GM19324 (cell line): ENCODE data around the gene LPCAT2.

Source experiments
- ATAC-seq: cut with Tn5 transposase; IDR thresholded peaks from one replicate; pipeline ENCODE4 v1.9.1; 2021; ENCODE audit warnings: mild to moderate bottlenecking, moderate library complexity; ENCODE audit not compliant: unreplicated experiment, low FRiP score

The LPCAT2 gene, protein sequence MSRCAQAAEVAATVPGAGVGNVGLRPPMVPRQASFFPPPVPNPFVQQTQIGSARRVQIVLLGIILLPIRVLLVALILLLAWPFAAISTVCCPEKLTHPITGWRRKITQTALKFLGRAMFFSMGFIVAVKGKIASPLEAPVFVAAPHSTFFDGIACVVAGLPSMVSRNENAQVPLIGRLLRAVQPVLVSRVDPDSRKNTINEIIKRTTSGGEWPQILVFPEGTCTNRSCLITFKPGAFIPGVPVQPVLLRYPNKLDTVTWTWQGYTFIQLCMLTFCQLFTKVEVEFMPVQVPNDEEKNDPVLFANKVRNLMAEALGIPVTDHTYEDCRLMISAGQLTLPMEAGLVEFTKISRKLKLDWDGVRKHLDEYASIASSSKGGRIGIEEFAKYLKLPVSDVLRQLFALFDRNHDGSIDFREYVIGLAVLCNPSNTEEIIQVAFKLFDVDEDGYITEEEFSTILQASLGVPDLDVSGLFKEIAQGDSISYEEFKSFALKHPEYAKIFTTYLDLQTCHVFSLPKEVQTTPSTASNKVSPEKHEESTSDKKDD

DNA sequence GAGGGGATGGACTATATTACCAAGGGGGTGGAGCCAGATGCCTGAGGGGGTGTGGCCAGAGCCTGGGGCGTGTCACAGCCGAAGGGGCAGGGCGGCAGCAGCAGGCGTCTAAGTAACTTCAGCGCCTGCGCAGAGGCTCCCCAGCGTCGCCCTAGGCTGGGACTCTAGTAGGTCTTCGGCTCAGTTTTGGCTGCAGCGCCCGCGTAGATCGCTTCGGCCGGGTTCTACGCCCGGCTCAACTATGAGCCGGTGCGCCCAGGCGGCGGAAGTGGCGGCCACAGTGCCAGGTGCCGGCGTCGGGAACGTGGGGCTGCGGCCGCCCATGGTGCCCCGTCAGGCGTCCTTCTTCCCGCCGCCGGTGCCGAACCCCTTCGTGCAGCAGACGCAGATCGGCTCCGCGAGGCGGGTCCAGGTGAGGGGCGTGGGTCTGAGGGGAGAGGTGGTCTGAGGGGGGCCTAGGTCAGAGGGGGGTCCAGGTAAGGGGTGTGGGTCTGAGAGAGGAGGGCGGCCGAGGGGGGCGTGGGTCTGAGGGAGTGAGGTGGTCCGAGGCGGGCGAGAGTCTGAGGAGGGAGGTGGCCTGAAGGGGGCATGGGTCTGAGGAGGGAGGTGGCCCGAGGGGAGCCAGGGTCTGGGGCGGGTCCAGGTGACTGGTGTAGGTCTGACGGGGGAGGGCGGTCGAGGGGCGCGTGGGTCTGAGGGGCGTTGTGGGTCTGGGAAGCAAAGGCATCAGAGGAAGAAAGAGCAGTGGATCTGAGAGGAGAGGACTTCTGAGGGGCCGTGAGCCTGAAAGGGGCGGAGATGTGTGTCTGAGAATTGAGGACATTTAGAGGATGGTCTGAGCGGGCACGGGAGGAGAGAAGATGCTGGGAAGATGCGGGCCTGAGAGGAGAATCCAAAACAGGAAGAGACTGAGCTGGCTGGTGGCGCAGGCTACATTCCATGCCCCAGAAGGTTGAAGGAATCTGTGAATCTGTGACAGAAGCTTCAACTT is at the start of gene LPCAT2:
TSS of gene LPCAT2 (plus strand) at position 132 of the 991 bp plus-strand sequence. CDS start at position 242, 110 bp downstream.
- no peak for ATAC-seq

DNA sequence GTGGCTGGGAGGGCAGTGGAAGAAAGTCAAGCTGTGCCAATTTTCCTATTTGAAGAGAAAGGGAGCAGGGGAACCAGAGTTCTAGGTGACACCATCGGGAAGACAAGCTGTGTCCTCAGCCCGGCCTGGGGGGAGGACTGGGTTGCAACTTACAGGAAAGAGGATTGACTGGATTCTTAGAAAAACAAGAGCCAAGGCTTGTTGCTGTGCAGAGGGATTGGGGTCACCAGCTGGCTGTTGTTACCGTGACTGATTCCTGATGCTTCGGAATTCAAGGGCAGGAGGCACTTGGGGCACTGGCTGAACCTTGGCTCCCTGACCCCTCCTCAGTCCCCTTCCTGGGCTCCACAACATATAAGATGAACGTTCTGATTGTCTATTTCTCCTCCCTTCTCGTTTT is 46.6 kb upstream of the LPCAT2 start:
- no peak for ATAC-seq

DNA sequence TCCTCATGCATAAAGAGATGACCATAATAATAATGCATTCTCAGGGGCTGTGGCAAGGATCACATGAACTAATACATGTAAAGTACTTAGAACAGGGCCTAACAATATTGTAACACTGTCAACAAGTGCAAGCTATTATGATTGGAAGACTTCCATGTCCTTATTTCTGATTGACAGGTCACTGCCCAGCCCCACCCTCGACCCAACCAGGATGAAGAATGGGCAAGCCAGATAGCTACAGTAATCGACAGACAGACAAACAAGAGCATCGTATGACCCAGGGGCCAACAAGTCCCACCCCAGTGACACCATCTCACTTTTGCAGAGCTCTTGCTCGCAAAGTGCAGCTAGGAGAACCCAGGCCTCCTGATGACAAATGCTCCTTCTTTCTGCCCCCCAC is 44.5 kb upstream of the LPCAT2 start:
- ATAC-seq, result no peak

DNA sequence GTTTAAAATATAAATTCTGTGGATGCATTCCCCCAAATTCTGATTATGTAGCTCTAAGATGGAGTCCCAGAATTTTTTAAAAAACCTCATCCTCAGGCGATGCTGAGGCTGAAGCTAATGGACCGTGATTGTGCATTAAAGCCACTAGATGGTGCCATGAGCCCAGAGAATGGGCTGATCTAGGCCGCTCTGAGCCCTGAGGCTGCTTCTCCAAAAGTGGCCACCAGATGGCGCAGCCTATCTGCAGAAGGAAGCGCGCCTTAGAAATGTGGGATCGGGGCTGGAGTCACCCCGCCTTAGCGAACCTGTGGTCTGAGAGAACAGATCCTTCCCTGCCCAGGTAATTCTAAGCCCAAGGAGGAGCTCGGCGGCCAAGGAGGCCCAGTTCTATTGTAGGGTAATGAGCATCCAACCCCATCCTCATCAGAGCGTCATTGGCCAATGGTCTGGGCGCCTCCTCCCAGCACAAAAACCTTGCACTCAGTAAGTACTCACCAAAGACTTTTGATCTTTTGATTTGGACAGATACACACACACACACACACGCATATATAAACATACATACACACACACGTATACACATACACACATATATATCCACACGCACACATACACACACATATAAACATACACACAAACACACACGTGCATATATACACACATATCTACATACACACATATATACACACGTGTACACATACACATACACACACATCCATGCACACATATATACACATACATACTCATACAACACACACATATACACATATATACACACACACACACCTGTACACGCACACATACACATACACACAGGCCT is 43.6 kb upstream of the LPCAT2 start:
- ATAC-seq, result peak; percentile 80

DNA sequence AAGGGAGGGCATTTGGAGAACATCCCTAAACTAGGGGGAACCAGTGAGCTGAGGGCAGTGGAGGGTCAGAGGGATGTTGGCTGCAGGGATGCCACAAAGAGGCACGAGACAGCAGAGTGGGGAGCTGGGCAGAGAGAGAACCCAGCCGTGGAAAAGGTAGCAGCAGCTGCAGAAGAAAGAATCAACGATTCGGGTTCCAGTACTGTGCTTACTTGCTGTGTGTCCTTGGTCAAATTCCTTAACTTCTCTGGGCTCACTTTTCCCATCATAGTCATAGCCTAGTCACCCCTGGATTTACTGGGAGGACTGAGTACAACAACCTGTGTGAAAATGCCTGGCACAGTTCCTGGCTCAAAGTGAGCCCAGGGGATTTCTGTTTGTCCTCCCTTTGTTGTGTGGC is 42.7 kb upstream of the LPCAT2 start:
- no peak for ATAC-seq

DNA sequence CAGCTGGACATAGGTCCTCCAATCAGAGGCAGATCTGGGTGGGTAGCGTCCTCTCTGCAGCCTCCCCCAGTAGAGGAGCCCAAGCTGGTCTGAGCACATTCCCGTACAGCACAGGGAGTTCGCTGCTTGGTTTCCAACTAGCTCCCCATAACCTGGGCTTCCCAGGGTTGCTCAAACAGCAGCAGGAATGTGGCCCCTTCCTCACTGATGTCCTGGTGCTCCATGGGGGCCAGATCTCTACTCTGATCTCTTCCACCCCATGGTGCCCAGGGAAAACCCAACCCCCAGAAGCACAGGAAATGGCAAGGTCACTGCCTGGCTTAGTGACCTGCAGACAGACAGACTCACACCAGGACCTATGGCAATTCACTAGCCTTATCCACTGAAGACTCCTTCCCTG is 41.0 kb upstream of the LPCAT2 start:
- no peak for ATAC-seq

DNA sequence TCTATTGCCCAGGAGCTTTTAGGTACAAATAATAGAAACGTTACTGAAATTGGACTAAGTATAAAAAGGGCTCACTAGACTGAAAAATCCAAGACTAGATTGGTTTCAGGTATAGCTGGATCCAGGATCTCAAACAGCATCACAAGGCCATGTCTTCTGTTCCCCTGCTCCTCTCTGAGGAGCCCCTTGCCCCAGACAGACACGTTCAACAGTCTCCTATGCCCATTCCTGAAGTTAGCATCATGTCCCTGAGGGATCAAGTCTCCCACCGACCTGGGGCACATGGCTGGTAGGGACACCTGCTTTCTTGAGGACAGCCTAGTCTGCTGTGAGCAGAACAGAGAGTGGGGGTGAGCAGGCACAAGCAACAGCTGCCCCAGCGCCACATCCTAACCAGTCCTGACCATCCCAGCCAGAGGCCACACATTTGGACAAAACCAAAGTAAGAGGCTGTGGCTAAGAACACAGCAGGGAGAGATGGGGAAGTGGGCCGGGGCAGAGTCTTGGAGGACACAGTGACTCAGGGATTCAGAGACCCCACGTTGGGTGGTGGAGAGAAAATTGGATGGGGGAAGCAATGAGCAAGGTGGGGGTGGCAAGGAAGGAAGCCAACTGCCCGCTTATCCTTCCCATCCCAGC is 40.4 kb upstream of the LPCAT2 start:
- ATAC-seq, result no peak

DNA sequence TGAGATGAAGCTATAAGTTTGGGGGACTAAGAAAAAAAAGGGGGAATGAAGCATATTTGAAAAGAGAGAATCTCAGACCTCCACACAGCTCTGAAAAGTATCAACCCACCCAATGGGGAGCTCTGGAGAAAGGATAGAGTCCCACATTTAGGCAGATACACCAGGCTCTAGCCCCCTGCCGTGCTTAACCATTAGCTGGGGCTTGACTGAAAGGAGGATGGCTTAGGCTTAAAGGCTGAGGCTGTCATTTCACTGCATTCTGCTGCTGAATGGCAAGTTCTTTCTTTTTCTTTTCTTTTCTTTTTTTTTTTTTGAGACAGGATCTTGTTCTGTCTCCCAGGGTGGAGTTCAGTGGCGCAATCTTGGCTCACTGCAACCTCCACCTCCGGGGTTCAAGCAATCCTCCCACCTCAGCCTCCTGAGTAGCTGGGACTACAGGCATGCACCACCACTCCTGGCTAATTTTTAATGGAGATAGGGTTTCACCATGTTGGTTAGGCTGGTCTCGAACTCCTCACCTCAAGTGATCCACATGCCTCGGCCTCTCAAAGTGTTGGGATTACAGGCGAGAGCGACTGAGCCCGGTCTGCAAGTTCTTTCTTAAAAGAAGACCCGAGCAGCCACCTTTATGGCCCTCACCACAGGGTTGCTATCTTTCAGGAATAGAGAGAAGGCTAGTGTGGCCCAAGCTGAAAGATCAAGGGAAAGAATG is 38.9 kb upstream of the LPCAT2 start:
- no peak for ATAC-seq

DNA sequence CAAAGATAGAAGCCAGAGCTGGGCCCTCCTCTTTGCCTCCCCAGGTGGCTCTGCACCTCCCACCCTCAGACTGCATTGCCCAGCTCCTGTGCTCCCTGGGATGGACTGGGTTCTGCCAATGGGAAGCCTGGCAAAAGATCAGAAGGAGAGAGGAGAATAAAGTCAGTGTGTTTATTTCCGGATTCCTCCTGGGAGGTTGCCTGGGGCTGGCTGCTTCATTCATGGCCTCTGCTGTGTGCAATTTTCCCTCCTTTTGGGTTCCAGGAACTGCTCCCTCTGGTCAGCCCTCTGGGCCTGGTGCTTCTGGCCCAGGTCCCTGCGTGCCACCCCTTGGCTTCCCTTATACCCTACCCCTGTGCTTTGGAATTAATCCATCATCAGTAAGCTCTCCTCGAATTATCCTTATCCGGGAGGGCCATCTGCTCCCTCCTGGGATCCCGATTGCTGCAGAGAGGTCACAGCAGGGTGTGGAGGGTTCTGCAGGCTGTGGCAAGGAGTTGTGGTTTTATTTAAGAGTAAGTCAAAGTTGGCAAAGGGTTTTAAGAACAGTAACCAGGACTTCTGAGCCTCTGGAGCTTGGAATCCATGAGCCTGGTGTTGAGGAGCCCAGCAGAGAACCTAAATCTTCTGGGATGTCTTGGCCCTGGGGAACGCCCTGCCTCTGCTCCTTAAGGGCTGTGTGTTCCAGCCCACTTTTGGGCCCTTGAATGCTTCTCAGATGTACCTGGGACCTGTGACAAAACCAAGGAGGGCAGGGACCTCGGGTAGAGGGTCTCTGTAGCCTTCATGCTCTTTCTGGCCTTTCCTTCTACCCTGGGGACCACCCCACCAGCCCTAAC is 38.1 kb upstream of the LPCAT2 start:
- no peak for ATAC-seq

DNA sequence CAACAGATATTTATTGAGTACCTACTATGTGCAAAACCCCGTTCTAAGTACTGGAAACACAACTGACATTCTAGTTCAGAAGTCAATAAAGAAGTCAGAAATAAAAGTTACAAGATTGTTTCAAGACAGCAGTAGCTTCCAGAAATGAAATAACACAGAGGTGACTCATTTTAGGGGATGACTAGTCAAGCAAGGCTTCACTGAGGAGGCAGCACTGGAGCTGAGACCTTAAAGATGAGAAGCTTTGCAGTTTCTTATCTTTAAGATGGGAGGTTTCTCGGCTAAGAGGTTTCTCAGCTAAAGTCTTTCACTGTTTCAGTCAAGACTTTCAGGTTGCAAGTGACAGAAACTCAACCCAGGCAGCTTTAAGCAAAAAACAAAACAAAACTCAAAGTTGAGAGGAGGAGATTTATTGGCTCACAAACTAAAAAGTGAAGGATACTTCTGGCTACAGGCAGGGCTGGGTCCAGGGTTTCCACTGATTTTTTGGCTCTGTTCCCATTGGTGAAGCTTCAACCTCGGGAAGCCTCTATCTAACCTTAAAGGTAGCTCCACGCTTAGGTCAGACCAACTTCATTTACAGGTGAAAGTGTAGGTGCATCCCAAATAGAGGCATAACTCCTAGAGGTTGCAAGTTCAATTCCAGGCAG is 37.3 kb upstream of the LPCAT2 start:
- ATAC-seq, result no peak

DNA sequence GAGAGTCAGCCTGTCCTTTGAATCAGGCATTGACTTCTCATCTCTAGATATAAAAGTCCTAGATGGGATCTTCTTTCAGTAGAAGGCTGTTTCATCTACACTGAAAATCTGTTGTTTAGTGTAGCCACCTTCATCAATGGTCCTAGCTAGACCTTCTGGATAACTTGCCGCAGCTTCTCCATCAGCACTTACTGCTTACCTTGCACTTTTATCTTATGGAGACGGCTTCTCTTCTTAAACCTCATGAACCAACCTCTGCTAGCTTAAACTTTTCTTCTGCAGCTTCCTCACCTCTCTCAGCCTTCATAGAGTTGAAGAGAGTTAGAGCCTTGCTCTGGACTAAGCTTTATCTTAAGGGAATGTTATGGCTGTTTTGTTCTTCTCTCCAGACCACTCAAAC is 35.3 kb upstream of the LPCAT2 start:
- no peak for ATAC-seq

DNA sequence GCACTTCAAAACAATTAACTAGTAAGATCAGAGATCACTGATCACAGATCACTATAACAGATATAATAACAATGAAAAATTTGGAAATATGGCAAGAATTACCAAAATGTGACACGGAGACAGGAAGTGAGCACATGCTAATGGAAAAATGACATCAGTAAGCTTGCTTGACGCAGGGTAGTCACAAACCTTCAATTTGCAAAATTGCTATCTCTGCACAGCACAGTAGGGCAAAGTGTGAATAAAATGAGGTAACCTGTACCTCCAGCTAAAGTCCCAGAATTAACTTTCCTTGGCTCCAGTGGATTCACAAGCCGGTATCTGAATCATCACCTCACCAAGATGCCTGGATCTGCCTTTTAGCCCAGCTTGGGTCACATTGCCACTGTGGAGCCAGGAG is 34.1 kb upstream of the LPCAT2 start:
- no peak for ATAC-seq

DNA sequence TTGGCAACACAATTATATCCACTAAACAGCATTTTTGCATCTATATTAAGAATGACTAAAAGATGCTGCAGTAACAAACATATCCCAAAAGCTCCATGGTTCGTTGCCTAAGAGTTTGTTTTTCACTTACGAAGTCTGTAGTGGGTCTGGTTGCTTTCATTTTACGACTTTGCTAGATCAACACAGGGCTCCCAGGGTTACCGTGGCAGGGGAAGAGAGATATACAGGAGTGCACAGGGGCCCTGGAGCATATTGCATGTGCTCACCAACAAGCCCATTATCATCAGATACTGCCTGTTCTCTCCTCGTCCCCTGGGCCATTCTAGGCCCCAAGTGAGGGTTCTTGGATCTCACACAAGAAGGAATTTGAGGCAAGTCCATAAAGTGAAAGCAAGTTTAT is 33.0 kb upstream of the LPCAT2 start:
- no peak for ATAC-seq

DNA sequence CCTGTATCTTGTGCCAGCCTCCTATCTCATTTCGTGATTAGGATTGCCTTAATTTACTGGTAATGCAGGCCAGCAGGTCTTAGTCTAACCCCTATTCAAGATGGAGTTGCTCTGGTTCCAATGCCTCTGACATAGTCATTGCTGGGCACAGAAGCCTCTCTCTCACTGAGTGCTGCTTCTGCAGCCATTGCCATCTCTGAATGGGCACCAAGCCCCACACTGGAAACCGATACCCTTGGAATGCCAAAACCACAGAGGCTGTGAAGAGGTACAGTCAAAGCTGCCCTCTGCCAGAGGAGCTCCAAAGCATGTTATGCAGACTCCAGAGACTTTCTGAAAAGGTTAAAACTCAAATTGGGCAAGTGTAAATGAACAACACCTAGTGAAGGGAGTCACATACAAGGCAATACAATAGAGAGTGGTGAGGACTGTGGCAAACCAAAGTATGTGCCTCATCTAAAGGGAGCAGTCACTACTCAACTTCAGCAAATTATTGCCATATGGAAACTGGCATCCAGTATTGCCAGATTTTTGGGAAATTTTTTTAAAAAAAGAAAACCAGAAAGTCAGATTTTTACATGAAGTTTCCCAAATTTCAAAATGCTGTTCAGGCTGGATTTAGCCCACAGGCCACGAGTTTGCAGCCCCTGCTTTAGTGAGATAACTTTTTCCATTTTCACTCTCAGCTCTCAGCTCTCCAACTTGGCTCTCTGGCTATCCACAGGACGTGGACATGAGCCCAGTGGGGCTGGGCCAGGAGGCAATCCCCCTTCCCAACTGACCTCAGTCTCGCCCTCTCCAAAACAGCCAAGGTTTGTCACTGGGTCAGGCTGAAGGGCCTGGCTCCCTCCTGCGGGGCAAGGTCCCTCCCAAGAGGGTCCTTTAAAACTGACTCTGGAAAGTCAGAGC is 32.0 kb upstream of the LPCAT2 start:
- no peak for ATAC-seq

DNA sequence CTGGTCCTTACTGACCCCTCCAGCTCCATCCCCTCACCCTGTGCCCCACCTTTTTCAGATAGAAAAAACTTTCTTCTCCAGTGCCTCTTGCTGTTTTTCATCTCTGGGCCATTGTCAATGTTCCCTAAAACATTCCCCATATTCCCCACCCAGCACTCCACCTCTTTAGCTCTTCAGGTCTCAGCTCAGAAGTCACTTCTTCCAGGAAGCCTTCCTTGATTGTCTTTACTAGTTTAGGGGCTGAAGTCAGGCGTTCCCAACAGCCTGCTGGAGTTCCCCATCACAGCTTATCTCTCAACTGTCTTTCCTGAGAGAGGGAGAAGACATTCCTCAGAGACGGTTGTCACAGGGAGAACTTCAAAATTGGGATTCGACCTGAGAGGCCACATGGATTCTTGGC is 31.1 kb upstream of the LPCAT2 start:
- ATAC-seq, result no peak

DNA sequence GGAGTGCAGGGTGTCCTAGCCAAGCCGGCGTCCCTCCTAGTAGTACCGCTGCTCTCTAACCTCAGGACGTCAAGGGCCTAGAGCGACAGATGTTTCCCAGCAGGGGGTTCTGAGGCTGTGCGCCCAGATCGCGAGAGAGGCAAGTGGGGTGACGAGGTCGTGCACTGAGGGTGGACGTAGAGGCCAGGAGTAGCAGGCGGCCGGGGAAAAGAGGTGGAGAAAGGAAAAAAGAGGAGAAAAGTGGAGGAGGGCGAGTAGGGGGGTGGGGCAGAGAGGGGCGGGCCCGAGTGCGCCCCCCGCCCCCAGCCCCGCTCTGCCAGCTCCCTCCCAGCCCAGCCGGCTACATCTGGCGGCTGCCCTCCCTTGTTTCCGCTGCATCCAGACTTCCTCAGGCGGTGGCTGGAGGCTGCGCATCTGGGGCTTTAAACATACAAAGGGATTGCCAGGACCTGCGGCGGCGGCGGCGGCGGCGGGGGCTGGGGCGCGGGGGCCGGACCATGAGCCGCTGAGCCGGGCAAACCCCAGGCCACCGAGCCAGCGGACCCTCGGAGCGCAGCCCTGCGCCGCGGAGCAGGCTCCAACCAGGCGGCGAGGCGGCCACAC is 29.9 kb upstream of the LPCAT2 start, which contains the start of gene MMP2:
TSS of gene MMP2 (plus strand) at position 372 of the 603 bp plus-strand sequence. CDS start 282 bp downstream, outside the sequence.
- ATAC-seq, result no peak
